WTC11 (cell line): ENCODE data around the gene CXCL9. TPM values are rescaled to one million over a fixed set of nuclear protein-coding genes. Genes with fewer than 3 reads are reported as not detected.

ENCODE experiments used
- ATAC-seq: fragments of 200-7000 bp; cut with Tn5 transposase; 2 replicates; pipeline ENCODE4 v1.10.0; 2021; ENCODE audit warnings: mild to moderate bottlenecking, moderate library complexity
- CTCF ChIA-PET: fragments of 300-600 bp; sonication (Branson Sonifier 250); formaldehyde crosslinking; loops from one replicate; lab custom pipeline; 2021; ENCODE audit warnings: antibody characterized with exemption; lab: Charles Lee
- POLR2A ChIA-PET: fragments of 350-600 bp; sonication (Branson Sonifier 250); formaldehyde crosslinking; loops from one replicate; lab custom pipeline; 2021; ENCODE audit warnings: antibody characterized with exemption; lab: Charles Lee
- DNase-seq: peaks from one replicate; pipeline ENCODE4 v3.0.0; 2021; ENCODE audit warnings: low spot score
- H3K27ac Mint-ChIP-seq: 2 replicates; pipeline ENCODE4 v1.8.0; 2021; ENCODE audit warnings: mixed read lengths
- H3K27me3 Mint-ChIP-seq: 2 replicates; pipeline ENCODE4 v1.8.0; 2021; ENCODE audit warnings: low read depth, mild to moderate bottlenecking, moderate library complexity, mixed read lengths
- H3K36me3 Mint-ChIP-seq: 2 replicates; pipeline ENCODE4 v1.8.0; 2021; ENCODE audit warnings: mixed read lengths
- H3K4me1 Mint-ChIP-seq: 2 replicates; pipeline ENCODE4 v1.8.0; 2022; ENCODE audit warnings: mixed read lengths
- H3K4me3 Mint-ChIP-seq: 2 replicates; pipeline ENCODE4 v1.8.0; 2021; ENCODE audit warnings: mild to moderate bottlenecking, moderate library complexity, mixed read lengths
- H3K9me3 Mint-ChIP-seq: 2 replicates; pipeline ENCODE4 v1.8.0; 2021; ENCODE audit warnings: mixed read lengths
- AFF4 ChIP-seq: sonication (generic); formaldehyde crosslinking; IDR thresholded peaks from 2 replicates; pipeline ENCODE4 v1.8.1; 2023; ENCODE audit warnings: mild to moderate bottlenecking, missing genetic modification reagents, borderline replicate concordance
- ATF3 ChIP-seq: sonication (generic); formaldehyde crosslinking; conservative IDR thresholded peaks from 2 replicates; pipeline ENCODE4 v1.8.1; 2022; ENCODE audit warnings: mild to moderate bottlenecking, missing genetic modification reagents
- EMX1 ChIP-seq: fragments of 250-450 bp; sonication (Bioruptor Pico); IDR thresholded peaks from 2 replicates; pipeline ENCODE4 v1.8.0; 2021; ENCODE audit warnings: mild to moderate bottlenecking
- ERG ChIP-seq: fragments of 250-450 bp; sonication (Bioruptor Pico); IDR thresholded peaks from 2 replicates; pipeline ENCODE4 v1.8.0; 2021; ENCODE audit warnings: mild to moderate bottlenecking
- FOXP4 ChIP-seq: sonication (generic); formaldehyde crosslinking; IDR thresholded peaks from 2 replicates; pipeline ENCODE4 v1.8.0; 2022; ENCODE audit warnings: mild to moderate bottlenecking, missing genetic modification reagents
- HMGXB4 ChIP-seq: sonication (generic); formaldehyde crosslinking; IDR thresholded peaks from 2 replicates; pipeline ENCODE4 v1.8.1; 2023; ENCODE audit warnings: mild to moderate bottlenecking, moderate library complexity, missing genetic modification reagents
- MXD4 ChIP-seq: fragments of 250-450 bp; sonication (Bioruptor Pico); IDR thresholded peaks from 2 replicates; pipeline ENCODE4 v1.8.0; 2021; ENCODE audit warnings: mild to moderate bottlenecking, moderate library complexity, borderline replicate concordance
- OVOL2 ChIP-seq: fragments of 250-450 bp; sonication (Bioruptor Pico); IDR thresholded peaks from 2 replicates; pipeline ENCODE4 v1.9.0; 2021; ENCODE audit warnings: mild to moderate bottlenecking, borderline replicate concordance
- TEAD1 ChIP-seq: sonication (generic); formaldehyde crosslinking; IDR thresholded peaks from 2 replicates; pipeline ENCODE4 v1.8.0; 2022; ENCODE audit warnings: mild to moderate bottlenecking, missing genetic modification reagents
- ZNF232 ChIP-seq: sonication (generic); formaldehyde crosslinking; IDR thresholded peaks from 2 replicates; pipeline ENCODE4 v1.8.0; 2022; ENCODE audit warnings: mild to moderate bottlenecking, missing genetic modification reagents
- ZNF263 ChIP-seq: sonication (generic); formaldehyde crosslinking; IDR thresholded peaks from 2 replicates; pipeline ENCODE4 v1.8.1; 2022; ENCODE audit warnings: low read depth, mild to moderate bottlenecking, moderate library complexity, missing genetic modification reagents
- ZNF281 ChIP-seq: sonication (generic); formaldehyde crosslinking; IDR thresholded peaks from 2 replicates; pipeline ENCODE4 v1.8.0; 2023; ENCODE audit warnings: mild to moderate bottlenecking, missing genetic modification reagents
- ZNF532 ChIP-seq: fragments of 250-450 bp; sonication (Bioruptor Pico); IDR thresholded peaks from 2 replicates; pipeline ENCODE4 v1.9.0; 2021; ENCODE audit warnings: mild to moderate bottlenecking, borderline replicate concordance
- total RNA-seq: library from RNA; stranded (reverse); gene quantifications from 3 replicates; pipeline ENCODE4 v1.2.3, GENCODE V29; 2021
- TF ChIP-seq, protein P1 (sequence below): sonication (generic); formaldehyde crosslinking; IDR thresholded peaks from 2 replicates; pipeline ENCODE4 v1.8.1; 2023; ENCODE audit warnings: mild to moderate bottlenecking, missing genetic modification reagents, moderate library complexity

CXCL9 gene
- total RNA-seq, 1 experiment from 2014 or later, result 0.07 TPM

DNA sequence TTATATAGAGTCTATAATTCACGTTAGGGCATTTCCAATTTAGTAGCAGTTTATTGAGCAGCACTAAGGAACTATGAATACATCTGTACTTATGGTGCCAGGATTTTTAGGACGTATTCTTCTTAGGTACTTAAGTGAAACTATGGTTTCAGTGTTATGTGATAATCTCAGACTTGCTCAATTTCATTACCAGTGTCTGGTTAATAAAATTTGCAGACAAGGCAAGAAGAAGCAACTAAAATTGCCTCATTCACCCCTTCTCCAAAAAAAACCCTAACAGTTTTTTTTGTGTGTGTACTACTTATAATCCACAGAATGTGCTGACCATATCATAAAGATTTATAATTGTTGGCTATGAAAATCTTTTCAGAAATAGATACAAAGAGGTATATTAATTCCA is 22.0 kb upstream of the CXCL9 start (continued):
- TF ChIP-seq ZNF281 (CRISPR knock-in tag) (no peak), MXD4 (CRISPR knock-in tag) (no peak), HMGXB4 (CRISPR knock-in tag) (no peak), AFF4 (CRISPR knock-in tag) (no peak), ATF3 (no peak)
- TF ChIP-seq, all 79 proteins: peak for 0

DNA sequence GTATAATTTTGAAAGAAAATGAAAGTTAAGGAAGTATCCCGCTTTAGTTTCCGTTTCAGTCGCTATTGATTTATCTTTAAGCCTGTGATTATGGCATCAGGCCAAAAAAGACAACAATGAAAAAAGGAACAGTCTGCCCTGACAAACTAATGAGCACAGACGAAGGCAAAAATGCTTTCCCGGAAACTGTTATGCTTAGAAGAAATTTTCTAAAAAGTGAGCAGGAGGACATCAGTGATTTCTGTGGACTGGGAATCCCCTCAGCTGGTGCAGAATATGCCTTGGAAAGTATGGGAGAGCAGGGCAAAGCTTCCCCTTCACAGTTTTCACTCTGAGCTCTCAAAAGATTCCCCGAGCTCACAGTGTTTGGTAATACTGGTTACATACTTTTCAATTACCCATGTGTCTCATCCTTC is 21.0 kb upstream of the CXCL9 start:
- ATAC-seq, result no peak
- ChIA-PET CTCF (no interaction called here), POLR2A (no interaction called here)
- DNase-seq, result no peak
- Mint-ChIP-seq H3K36me3 (no peaks in the 10 kb centered on the region), H3K27ac (no peak overlapping the region), H3K9me3 (no peaks in the 10 kb centered on the region), H3K4me3 (no peak overlapping the region), H3K4me1 (no peaks in the 10 kb centered on the region), H3K27me3 (peaks cover 5% of the 10 kb centered on the region; the same call in 1 of the 2 replicates)
- TF ChIP-seq MXD4 (CRISPR knock-in tag) (no peak), ZNF532 (no peak), FOXP4 (CRISPR knock-in tag) (no peak), TEAD1 (no peak), EMX1 (no peak), OVOL2 (CRISPR knock-in tag) (no peak), ERG (CRISPR knock-in tag) (no peak), ZNF263 (no peak), ZNF232 (CRISPR knock-in tag) (no peak)
- TF ChIP-seq, protein P1, sequence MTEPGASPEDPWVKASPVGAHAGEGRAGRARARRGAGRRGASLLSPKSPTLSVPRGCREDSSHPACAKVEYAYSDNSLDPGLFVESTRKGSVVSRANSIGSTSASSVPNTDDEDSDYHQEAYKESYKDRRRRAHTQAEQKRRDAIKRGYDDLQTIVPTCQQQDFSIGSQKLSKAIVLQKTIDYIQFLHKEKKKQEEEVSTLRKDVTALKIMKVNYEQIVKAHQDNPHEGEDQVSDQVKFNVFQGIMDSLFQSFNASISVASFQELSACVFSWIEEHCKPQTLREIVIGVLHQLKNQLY (CRISPR knock-in tag), result no peak
